HG03521 (cell line): ENCODE measurements around the gene UBE2S.
"Not testable (repeated sequence)": the region's sequence is repeated elsewhere in the genome, so short reads cannot be mapped to it uniquely, and the experiment has no call there.

Source experiments
- ATAC-seq: cut with Tn5 transposase; IDR thresholded peaks from one replicate; pipeline ENCODE4 v1.9.1; 2021; ENCODE audit warnings: mild to moderate bottlenecking, moderate library complexity; ENCODE audit not compliant: unreplicated experiment

The UBE2S gene

GRCh38 chr19:55407550-55407799 is at the start of gene UBE2S:
UBE2S (minus strand) TSS chr19:55407788; CDS start chr19:55407589, 199 bp downstream.
- ATAC-seq: peak; percentile 25

GRCh38 chr19:55456347-55456746 is 48.8 kb upstream of the UBE2S start:
- no peak for ATAC-seq

- no peak for ATAC-seq
Measured at GRCh38 chr19:55455576-55456235, 48.1 kb upstream of the UBE2S start.

- no peak for ATAC-seq
Measured at GRCh38 chr19:55454787-55455243, 47.2 kb upstream of the UBE2S start.

GRCh38 chr19:55453511-55454260 is 46.1 kb upstream of the UBE2S start:
- no peak for ATAC-seq

- ATAC-seq: no peak
Measured at GRCh38 chr19:55452749-55453346, 45.3 kb upstream of the UBE2S start.

- no peak for ATAC-seq
Measured at GRCh38 chr19:55451965-55452748, 44.6 kb upstream of the UBE2S start.

- no peak for ATAC-seq
Measured at GRCh38 chr19:55451163-55451964, 43.8 kb upstream of the UBE2S start.

GRCh38 chr19:55449469-55449868 is 41.9 kb upstream of the UBE2S start:
- no peak for ATAC-seq

GRCh38 chr19:55448175-55448490 is 40.5 kb upstream of the UBE2S start:
- not testable (repeated sequence) for ATAC-seq

- ATAC-seq: no peak
Measured at GRCh38 chr19:55447421-55448174, 40.0 kb upstream of the UBE2S start.

- ATAC-seq: no peak
Measured at GRCh38 chr19:55446060-55446459, 38.5 kb upstream of the UBE2S start.

GRCh38 chr19:55444646-55445045 is 37.1 kb upstream of the UBE2S start:
- ATAC-seq: no peak

- ATAC-seq: no peak
Measured at GRCh38 chr19:55443824-55444480, 36.4 kb upstream of the UBE2S start.

- no peak for ATAC-seq
Measured at GRCh38 chr19:55443045-55443823, 35.6 kb upstream of the UBE2S start, which contains the start of gene SHISA7. SHISA7 (minus strand) TSS chr19:55443300; CDS start chr19:55442863, 437 bp downstream.

GRCh38 chr19:55442372-55442961 is 34.9 kb upstream of the UBE2S start:
- no peak for ATAC-seq

GRCh38 chr19:55441692-55442321 is 34.2 kb upstream of the UBE2S start:
- ATAC-seq: no peak

- no peak for ATAC-seq
Measured at GRCh38 chr19:55441319-55441691, 33.7 kb upstream of the UBE2S start.
